Smooth muscle cell (in vitro differentiated cells): Measurements from ENCODE around the gene ASXL3. TPM values are rescaled to one million over a fixed set of nuclear protein-coding genes. Genes with fewer than 3 reads are reported as not detected.

Experiments
- DNase-seq: peaks from one replicate; lab custom pipeline; 2025; ENCODE audit not compliant: unreplicated experiment; lab: John Stamatoyannopoulos, UW
- H2AFZ ChIP-seq: fragments of 200-600 bp; sonication (generic); 2 replicates; pipeline ENCODE4 v1.6.0; 2016; ENCODE audit warnings: antibody characterized with exemption, low read depth, mild to moderate bottlenecking
- H3F3A ChIP-seq: fragments of 200-600 bp; sonication (generic); 2 replicates; pipeline ENCODE4 v1.6.0; 2017; ENCODE audit warnings: antibody characterized with exemption, low read depth
- H3K27ac ChIP-seq: fragments of 200-600 bp; sonication (generic); 2 replicates; pipeline ENCODE4 v1.5.1; 2016; ENCODE audit warnings: low read depth, mild to moderate bottlenecking
- H3K27me3 ChIP-seq: fragments of 200-600 bp; sonication (generic); 2 replicates; pipeline ENCODE4 v1.6.1; 2016; ENCODE audit warnings: low read depth, mild to moderate bottlenecking
- H3K36me3 ChIP-seq: fragments of 200-600 bp; sonication (generic); 2 replicates; pipeline ENCODE4 v1.5.1; 2016; ENCODE audit warnings: low read depth
- H3K4me1 ChIP-seq: fragments of 200-600 bp; sonication (generic); 2 replicates; pipeline ENCODE4 v1.5.1; 2016; ENCODE audit warnings: low read depth
- H3K4me2 ChIP-seq: fragments of 200-600 bp; sonication (generic); 2 replicates; pipeline ENCODE4 v1.6.0; 2016; ENCODE audit warnings: mild to moderate bottlenecking
- H3K4me3 ChIP-seq: fragments of 200-600 bp; sonication (generic); 2 replicates; pipeline ENCODE4 v1.5.1; 2016; ENCODE audit warnings: mild to moderate bottlenecking
- H3K79me2 ChIP-seq: fragments of 200-600 bp; sonication (generic); 2 replicates; pipeline ENCODE4 v1.6.0; 2016; ENCODE audit warnings: low read depth, mild to moderate bottlenecking
- H3K9ac ChIP-seq: fragments of 200-600 bp; sonication (generic); 2 replicates; pipeline ENCODE4 v1.6.0; 2016; ENCODE audit warnings: low read depth
- H3K9me3 ChIP-seq: fragments of 200-600 bp; sonication (generic); replicated peaks from 2 replicates; pipeline ENCODE4 v1.5.1; 2016; ENCODE audit warnings: low read depth
- H4K20me1 ChIP-seq: fragments of 200-600 bp; sonication (generic); 2 replicates; pipeline ENCODE4 v1.6.0; 2016; ENCODE audit warnings: low read depth
- CTCF ChIP-seq: fragments of 200-600 bp; sonication (generic); IDR thresholded peaks from 2 replicates; pipeline ENCODE4 v1.5.1; 2017; ENCODE audit warnings: borderline replicate concordance, mild to moderate bottlenecking, antibody characterized with exemption; ENCODE audit not compliant: insufficient read depth, poor library complexity, severe bottlenecking
- polyA plus RNA-seq: library from polyadenylated mRNA; unstranded; fragments of >200 nt; fragmentation: Nextera tagmentation; extraction: Ambion mirVana; gene quantifications from 2 replicates; pipeline ENCODE4 v1.2.1, GENCODE V29; 2016
- total RNA-seq: library from RNA; depleted of rRNA; stranded (reverse); fragments of >200 nt; gene quantifications from 2 replicates; pipeline ENCODE4 v1.2.3, GENCODE V29; 2014

ASXL3 gene
- total and polyA plus RNA-seq, 2 experiments from 2014 or later = 1.2 to 5.9 TPM

GRCh38 chr18:33781429-33781828, 203.4 kb downstream of the ASXL3 start:
- no peak for DNase-seq
- Histone ChIP-seq H3K79me2 (no peaks in the 10 kb centered on the region), H3F3A (no peaks in the 10 kb centered on the region), H3K9me3 (no peaks in the 10 kb centered on the region), H3K9ac (no peak overlapping the region), H3K27me3 (no peaks in the 10 kb centered on the region), H4K20me1 (no peaks in the 10 kb centered on the region), H3K4me3 (no peak overlapping the region), H3K4me1 (no peaks in the 10 kb centered on the region), H3K4me2 (no peak overlapping the region), H3K36me3 (no peaks in the 10 kb centered on the region), H3K27ac (no peak overlapping the region), H2AFZ (no peak overlapping the region)
- TF ChIP-seq CTCF = no peak

Other genes starting within 250 kb of the ASXL3 start
- gene CCDC178, start 137.5 kb upstream of the ASXL3 start, total RNA-seq = not detected in 2 replicates
- not detected in 2 replicates for gene CCDC178, start 137.5 kb upstream of the ASXL3 start, polyA plus RNA-seq